ENCODE measurements around the gene MGAT1.
"Not testable (repeated sequence)": the region's sequence is repeated elsewhere in the genome, so short reads cannot be mapped to it uniquely, and the experiment has no call there.

Gene MGAT1

DNA sequence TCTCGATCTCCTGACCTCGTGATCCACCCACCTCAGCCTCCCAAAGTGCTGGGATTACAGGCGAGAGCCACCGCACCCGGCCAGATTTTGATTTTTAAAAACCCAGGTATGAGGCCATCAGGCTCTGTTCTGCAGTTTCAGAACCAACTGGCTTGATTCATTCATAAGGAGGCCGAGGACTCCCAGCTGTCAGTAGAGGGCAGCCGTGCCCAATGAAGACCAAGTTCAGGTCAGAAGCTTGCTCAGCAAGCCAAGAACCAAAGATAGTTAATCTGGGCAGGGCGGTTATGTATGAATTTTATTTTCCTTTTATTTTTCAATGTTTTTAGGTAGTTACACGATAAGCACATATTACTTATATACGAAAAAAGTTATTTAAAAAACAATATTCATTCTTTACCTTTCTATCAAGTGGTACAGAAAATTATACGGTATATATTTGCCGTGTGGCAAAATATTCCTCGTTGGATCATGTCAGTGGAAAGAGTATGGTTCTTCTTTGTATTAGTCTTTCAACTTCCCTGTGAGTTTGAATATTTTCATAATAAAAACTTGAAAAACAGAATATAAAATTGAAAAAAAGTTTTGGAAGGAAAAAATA lies 18.0 kb downstream of the MGAT1 start:
- DNase-seq = peak; percentile 80

DNA sequence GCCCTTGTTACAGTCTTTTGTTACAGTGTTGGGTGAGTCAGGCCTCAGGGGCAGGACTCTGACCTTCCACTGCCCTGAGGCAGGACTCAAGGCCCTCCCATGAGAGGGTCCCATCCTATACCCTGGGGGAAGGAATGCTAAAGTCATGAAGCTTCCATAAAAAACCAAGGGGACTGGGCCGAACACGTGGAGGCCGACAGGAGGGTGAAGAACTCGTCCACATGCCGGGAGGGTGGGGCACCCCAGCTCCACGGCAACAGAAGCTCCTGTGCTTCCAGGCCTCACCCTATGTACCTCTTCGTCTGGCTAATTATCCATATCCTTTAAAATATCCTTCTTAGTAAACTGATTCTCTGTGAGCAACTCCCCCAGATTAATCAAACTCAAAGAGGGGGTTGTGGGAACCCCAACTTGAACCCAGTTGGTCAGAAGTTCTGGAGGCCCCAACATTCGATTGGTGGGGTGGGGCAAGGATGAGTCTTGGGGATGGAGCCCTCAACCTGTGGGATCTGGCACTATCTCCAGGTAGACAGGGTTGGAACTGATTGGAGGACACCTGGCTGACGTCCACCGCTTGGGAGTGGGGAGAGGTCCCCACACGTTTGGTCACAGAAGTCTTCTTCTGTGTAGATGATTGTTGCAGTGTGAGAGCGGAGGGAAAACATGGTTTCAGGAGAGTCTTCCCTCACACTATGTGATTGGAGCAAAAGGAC lies 19.1 kb downstream of the MGAT1 start:
- no peak for DNase-seq

DNA sequence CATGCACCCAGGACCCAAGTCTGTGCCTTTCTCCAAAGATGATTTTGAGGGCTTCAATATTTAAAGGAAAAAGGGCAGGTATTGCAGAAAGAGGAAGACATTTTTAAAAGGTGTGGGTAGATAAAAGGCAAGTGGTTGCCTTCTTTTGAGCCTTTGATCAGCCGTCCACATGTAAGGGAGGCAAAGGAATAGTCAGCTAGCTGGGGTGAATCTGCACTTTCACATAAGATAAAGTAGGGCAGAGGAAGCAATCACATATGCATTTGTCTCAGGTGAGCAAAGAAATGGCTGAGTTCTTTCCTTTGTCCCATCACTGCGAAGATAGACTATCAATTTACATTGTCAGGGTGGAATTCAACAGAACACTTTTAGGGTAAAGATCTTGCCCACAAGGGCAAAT lies 19.9 kb downstream of the MGAT1 start:
- no peak for DNase-seq

DNA sequence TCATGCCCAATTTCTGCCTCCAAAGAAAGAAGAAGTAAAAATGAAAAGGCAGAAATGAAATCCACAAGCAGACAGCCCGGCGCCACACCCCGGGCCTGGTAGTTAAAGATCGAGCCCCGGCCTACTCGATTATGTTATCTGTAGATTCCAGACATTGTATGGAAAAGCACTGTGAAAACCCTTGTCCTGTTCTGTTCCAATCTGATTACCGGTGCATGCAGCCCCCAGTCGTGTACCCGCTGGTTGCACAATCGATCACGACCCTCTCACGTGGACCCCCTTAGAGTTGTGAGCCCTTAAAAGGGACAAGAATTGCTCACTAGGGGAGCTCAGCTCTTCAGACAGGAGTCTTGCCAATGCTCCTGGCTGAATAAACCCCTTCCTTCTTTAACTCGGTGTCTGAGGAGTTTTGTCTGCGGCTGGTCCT lies 20.7 kb downstream of the MGAT1 start:
- not testable (repeated sequence) for DNase-seq

DNA sequence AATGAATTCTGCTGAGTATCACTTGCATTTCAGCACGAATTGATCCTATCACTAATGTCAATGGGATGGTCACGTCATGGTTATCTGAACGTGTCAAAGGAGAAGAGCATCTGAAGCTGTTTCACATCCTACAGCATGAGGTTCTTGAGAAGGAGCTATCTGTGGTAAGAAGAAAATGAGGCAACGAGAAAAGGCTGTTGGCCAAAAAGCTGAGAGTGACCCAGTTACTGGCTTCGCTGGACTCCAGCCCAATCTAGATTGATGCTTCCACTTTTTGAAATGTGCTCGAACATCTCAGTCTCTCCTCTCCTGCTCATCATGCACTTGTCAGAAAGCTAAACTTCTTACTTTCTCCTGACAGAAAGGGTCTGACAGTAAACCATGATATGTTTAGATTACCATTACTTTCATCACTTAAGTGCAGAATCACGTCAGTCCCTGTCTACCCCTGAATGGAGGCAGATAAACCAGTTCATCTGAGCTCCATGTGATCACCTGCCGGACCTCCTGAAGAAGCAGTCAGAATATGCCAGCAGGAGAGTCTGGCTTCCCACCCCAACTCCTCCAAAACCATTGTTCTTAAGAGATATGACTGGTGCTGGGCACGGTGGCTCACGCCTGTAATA lies 22.5 kb downstream of the MGAT1 start:
- DNase-seq = no peak

DNA sequence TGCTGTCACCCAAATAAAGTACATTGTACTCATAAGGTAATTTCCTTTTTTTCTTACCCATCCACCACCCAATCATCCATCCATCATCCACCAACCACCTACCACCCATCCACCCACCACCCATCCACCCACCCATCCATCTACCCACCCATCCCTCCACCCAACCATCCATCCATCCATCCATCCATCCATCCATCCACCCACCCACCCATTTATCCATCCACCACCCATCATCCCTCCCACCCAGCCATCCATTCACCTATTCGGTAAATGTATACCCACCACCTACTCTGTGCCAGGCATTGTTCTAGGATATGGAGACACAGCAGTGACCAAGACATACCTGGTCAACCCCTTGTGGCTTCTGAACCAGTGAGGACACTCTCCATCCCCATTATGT lies 25.1 kb downstream of the MGAT1 start:
- no peak for DNase-seq

DNA sequence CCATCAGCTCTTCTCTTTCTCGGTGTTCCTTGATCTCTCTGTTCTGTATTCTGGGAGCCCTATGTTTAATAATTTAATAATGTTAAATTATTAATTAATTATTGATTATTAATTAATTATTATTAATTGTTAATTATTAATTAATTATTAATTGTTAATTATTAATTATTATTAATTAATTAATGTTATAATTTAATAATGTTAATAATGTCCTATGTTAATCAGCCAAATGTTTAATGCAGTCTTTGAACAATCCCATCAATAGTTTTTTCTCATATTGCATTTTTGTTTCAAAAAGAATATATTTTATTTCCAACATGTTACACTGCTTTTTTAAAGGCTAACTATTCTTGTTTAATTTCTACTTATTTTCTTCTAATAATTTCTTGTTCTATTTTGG lies 26.2 kb downstream of the MGAT1 start:
- no peak for DNase-seq

DNA sequence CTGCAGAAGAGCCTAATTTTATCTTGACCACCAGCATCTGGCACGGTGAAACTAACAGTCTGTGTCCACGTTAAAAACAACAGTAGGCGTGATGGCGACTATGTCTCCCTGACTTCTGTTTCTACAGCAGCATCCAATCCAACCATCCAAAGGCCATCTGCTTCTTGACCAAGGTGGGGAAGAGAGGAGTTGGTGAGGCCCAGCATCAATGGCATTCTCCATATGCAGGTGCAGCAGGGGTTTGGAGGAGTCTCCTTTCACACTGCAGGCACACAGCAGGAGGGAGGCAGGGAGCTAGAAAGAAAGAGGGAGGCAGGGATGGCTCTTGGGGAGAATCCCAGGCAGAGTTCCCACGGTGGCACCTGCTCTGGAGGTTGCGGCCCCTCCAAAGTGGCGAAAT lies 27.0 kb downstream of the MGAT1 start:
- no peak for DNase-seq

DNA sequence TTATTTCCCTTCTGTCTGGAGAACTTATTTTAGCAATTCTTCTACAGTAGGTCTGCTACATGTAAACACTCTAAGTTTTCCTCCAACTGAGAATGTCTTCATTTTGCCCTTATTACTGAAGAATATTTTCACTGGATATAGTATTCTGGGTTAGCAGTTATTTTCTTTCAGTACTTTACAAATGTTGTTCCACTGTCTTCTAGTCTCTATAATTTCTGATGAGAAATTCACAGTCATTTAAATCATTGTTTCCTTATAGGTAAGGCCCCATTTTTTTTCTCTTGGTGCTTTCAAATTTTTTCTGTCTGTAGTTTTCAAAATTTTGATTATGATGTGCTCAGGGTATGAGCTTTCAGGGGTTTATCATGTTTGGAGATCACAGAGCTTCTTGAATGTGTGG lies 30.8 kb downstream of the MGAT1 start:
- no peak for DNase-seq

DNA sequence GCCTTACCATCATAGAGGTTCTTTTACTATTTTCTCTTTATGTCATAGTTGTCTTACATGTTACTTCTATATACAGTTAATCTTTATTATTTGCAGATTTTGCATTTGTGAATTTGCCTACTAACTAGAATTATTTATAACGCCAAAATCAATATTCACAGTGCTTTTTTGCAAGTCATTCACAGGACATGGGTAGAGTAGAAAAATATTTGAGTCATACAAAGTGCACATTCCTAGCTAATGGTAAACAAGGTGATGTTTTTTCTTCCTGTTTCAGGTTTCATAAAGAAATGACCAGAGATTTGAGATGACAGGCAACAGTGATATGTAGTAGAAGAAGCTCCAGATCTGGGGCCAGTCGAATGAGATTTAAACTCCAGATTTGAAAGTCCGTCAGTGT lies 32.8 kb downstream of the MGAT1 start:
- DNase-seq = no peak

DNA sequence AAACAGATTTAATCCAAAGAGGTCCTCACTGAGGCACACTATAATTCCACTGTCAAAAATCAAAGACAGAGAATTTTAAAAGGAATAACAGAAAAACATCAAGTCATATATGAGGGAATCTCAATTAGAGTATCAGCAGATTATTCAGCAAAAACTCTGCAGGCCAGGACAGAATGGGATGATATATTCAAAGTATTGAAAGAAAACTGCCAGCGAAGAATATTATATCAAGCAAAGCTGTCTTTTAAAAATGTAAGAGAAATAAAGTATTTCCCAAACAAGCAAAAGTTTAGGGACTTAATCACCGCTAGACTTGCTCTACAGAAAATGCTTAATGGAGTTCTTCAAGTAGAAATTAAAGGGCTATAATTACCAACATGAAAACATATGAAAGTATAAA lies 47.0 kb downstream of the MGAT1 start:
- no peak for DNase-seq

DNA sequence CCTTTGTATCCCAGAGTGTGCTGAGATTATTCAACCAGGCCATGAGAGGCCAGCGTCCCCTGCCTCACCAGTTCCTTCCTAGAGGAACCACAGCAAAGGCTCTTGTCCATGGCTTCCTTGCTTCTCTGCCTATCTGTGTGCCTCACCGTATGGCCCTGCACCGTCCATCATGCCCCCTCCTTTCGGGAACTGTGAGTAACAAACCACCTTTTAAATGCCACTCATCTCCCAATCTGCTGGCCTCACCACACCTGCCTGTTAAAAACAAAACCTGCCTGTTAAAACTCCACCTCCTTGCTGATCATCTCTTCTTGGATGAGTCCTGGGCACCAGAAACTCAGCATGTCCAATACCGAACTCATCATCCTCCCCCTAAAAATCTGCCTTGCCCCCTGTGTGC lies 58.4 kb downstream of the MGAT1 start:
- DNase-seq = no peak

DNA sequence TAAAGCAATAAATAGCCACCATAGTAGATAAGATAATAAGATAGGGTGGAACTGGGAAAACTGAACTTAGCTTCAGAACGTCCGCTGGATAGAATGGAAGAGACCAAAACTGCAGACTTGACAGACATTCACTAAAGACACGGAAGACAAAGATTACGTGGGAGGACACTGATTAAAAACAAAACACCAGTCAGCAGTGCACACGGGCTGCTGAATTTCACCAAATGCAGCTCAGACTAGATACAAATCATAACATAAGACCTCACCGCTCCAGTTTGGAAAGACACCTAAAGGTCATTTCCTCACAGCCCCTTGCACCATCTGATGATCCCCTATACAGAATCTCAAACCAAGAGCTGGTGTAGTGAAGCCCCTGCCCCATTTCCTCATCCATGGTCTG lies 59.9 kb downstream of the MGAT1 start:
- no peak for DNase-seq

DNA sequence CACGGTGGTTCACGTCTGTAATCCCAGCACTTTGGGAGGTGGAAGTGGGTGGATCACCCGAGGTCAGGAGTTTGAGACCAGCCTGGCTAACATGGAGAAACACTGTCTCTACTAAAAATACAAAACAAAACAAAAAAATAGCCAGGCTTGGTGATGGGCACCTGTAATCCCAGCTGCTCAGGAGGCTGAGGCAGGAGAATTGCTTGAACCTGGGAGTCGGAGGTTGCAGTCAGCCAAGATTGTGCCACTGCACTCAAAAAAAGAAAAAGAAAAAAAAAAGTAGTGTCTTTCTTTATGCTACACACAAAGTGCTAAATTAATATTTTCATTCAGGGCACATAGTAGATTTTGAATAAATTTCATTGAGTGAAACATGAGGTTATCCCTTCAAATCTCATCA lies 61.7 kb downstream of the MGAT1 start:
- DNase-seq = not testable (repeated sequence)

DNA sequence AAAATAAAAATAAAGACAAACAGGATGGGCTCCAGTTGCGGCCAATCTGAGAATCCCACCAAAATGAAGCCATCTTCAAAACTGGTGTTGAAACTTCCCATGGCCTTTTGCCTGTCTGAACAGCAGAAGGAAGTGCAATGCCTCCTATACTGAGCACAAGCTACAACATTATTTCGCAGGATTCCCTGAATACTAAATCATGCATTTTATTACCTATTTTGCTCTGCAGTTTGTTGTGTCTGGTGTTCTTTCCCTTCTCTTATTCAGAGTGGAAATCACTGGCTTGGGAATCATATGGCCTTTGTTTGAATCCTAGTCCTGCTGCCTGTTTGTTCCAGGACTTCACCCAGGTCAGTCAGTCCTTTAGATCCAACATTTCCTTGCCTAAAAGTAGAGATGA lies 62.6 kb downstream of the MGAT1 start, which contains the start of gene OR2Y1:
Gene OR2Y1 (minus strand): TSS at position 101 of the 400 bp plus-strand sequence. CDS start 0 bp downstream, at position 101.
- DNase-seq = no peak

DNA sequence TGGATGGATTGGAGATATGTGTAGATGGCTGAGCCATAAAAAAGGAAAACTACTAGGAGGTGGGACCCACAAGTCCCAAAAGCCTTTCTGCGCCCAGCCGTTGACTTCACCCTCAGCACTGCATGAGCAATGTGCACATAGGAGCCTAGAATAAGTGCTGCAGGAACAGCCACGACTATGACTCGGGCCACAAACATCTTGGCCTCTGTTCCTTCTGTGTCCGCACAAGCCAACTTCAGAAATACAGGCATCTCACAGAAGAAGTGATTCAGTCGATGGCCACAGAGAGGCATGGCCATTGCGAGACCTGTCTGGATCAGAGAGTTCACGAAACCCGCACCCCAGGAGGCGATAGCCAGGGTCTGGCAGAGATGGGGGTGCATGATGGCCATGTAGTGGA lies 63.3 kb downstream of the MGAT1 start:
- DNase-seq = no peak

DNA sequence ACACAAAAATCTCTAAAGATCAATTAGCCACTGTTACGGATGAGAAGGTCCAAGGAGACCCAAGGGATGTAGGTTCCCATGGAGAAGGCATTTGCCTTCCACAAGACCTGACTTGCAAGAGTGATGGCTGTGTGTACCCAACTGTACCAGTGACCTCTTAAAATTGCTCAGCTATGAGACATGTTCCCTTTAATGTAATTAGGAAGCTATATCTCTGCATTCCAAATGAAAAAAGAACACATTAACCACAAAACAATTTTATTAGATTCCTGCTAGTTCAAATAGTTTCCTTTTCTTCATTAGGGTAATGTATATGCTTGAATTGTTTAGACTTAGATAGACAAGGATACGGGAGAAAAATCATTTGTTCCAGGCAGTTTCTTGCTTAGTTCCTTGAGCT lies 66.1 kb downstream of the MGAT1 start:
- no peak for DNase-seq

Measured in CD4-positive, alpha-beta T cell treated with Interleukin-10 for 1 hour (primary cell).